HL-60 (cell line): ENCODE data around the gene PLXNA2.

ENCODE experiments used
- DNase-seq, 2 experiments: peaks; one replicate each; pipeline ENCODE4 v3.0.0-alpha.2; 2010 to 2020; ENCODE audit warnings: low read depth in 1 of 2, low spot score in 1 of 2
- H3K27ac ChIP-seq: fragments of 250-450 bp; sonication (Bioruptor Pico); replicated peaks from 2 replicates; pipeline ENCODE4 v1.5.1; 2020; ENCODE audit warnings: mild to moderate bottlenecking, moderate library complexity
- H3K27me3 ChIP-seq: fragments of 250-450 bp; sonication (Bioruptor Pico); 2 replicates; pipeline ENCODE4 v1.5.1; 2021; ENCODE audit warnings: mild to moderate bottlenecking, moderate library complexity; ENCODE audit not compliant: insufficient read depth, poor library complexity, severe bottlenecking
- H3K4me3 ChIP-seq: replicated peaks from 2 replicates; pipeline ENCODE4 v1.5.1; 2011; ENCODE audit warnings: mild to moderate bottlenecking, control low read depth, low read length; ENCODE audit not compliant: insufficient read depth
- CTCF ChIP-seq: IDR thresholded peaks from one replicate; pipeline ENCODE4 v1.5.1; 2011; ENCODE audit warnings: low read length, control low read depth, inconsistent platforms; ENCODE audit not compliant: insufficient read depth
- GABPA ChIP-seq: IDR thresholded peaks from 2 replicates; pipeline ENCODE4 v1.6.1; 2012; ENCODE audit warnings: low read depth
- POLR2AphosphoS5 ChIP-seq: IDR thresholded peaks from 2 replicates; pipeline ENCODE4 v1.6.1; 2012; ENCODE audit warnings: low read depth
- SPI1 ChIP-seq: IDR thresholded peaks from 2 replicates; pipeline ENCODE4 v1.6.1; 2012; ENCODE audit warnings: low read depth, mild to moderate bottlenecking, borderline replicate concordance
- TF ChIP-seq, protein P1 (sequence below): IDR thresholded peaks from 2 replicates; pipeline ENCODE4 v1.6.1; 2012; ENCODE audit warnings: low read depth; ENCODE audit not compliant: insufficient replicate concordance

The PLXNA2 gene

GRCh38 chr1:208160259-208160819 is 83.8 kb downstream of the PLXNA2 start:
- TF ChIP-seq GABPA (no peak), SPI1 (no peak), CTCF (no peak), POLR2AphosphoS5 (no peak)
- TF ChIP-seq, protein P1, sequence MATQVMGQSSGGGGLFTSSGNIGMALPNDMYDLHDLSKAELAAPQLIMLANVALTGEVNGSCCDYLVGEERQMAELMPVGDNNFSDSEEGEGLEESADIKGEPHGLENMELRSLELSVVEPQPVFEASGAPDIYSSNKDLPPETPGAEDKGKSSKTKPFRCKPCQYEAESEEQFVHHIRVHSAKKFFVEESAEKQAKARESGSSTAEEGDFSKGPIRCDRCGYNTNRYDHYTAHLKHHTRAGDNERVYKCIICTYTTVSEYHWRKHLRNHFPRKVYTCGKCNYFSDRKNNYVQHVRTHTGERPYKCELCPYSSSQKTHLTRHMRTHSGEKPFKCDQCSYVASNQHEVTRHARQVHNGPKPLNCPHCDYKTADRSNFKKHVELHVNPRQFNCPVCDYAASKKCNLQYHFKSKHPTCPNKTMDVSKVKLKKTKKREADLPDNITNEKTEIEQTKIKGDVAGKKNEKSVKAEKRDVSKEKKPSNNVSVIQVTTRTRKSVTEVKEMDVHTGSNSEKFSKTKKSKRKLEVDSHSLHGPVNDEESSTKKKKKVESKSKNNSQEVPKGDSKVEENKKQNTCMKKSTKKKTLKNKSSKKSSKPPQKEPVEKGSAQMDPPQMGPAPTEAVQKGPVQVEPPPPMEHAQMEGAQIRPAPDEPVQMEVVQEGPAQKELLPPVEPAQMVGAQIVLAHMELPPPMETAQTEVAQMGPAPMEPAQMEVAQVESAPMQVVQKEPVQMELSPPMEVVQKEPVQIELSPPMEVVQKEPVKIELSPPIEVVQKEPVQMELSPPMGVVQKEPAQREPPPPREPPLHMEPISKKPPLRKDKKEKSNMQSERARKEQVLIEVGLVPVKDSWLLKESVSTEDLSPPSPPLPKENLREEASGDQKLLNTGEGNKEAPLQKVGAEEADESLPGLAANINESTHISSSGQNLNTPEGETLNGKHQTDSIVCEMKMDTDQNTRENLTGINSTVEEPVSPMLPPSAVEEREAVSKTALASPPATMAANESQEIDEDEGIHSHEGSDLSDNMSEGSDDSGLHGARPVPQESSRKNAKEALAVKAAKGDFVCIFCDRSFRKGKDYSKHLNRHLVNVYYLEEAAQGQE = no peak
- Histone ChIP-seq H3K27ac (no peak overlapping the region), H3K4me3 (no peak overlapping the region), H3K27me3 (peaks cover 11% of the 10 kb centered on the region)
- no peak for DNase-seq

GRCh38 chr1:208159555-208160258 is 84.5 kb downstream of the PLXNA2 start:
- H3K27ac ChIP-seq = no peak overlapping the region
- no peak for DNase-seq
- TF ChIP-seq, protein P1 = no peak
- TF ChIP-seq CTCF = no peak
- H3K27me3 ChIP-seq = peaks cover 8% of the 10 kb centered on the region
- H3K4me3 ChIP-seq = no peak overlapping the region

DNA sequence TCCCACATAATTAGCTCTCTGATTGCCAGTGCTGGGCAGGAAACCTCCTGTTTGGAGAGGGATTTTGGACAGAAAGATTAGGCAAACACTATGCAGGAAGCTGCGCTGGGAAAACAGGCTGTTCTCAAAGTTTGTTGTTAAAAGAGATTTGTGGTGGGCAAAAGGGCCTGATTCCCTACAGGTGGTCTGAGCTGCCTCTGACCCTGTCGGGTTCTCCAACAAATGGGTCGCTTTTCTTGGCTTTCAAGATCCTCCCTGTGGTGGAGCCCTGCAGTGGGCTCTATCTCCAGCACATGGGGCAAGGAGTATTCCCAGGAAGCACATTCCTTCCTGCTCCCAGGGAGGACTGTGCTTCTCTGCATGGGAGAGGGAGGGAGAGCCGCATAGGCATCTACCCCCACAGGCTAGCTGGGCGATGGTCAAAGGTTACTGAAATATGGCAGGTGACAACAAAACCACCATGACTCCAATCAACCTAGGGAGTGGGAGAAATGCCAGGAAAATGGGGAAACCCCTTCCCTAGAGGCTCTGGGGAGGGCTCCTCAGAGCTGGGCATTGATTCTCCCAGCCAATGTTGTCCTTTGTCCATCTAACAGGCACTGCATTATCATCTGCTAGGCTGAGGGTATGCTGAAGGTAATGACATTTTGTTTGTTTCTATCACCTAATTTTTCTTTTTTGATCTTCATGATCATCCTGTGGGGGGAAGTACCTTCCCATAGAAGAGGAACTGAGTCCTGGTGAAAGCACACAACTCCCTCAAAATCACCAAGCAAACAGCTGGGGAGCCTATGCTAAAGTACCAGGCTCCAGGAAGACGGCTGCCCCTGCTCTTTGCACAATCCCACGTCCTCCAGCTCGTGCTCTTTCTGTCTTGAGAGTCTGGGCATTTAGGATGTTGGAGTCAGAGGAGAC is 85.3 kb downstream of the PLXNA2 start:
- H3K4me3 ChIP-seq = no peak overlapping the region
- H3K27me3 ChIP-seq = peaks cover 2% of the 10 kb centered on the region
- TF ChIP-seq SPI1 = no peak
- TF ChIP-seq GABPA = no peak
- TF ChIP-seq CTCF = no peak
- TF ChIP-seq, protein P1 = no peak
- no peak for TF ChIP-seq POLR2AphosphoS5
- no peak overlapping the region for H3K27ac ChIP-seq
- no peak for DNase-seq
